Activated CD8-positive, alpha-beta T cell treated with anti-CD3 and anti-CD28 coated beads for 36 hours (primary cell): ENCODE measurements around the gene ANO1. TPM values are rescaled to one million over a fixed set of nuclear protein-coding genes. Genes with fewer than 3 reads are reported as not detected.
"Not testable (repeated sequence)": the region's sequence is repeated elsewhere in the genome, so short reads cannot be mapped to it uniquely, and the experiment has no call there.

Experiments used
- ATAC-seq: fragments of 200-7000 bp; cut with Tn5 transposase; one replicate; pipeline ENCODE4 v1.10.0; 2021; ENCODE audit warnings: mild to moderate bottlenecking, moderate library complexity
- CTCF ChIA-PET: fragments of 350-600 bp; sonication (Branson Sonifier 250); formaldehyde crosslinking; loops from one replicate; lab custom pipeline; 2021; ENCODE audit warnings: antibody characterized with exemption; lab: Charles Lee
- POLR2A ChIA-PET: fragments of 350-600 bp; sonication (Branson Sonifier 250); formaldehyde crosslinking; loops from one replicate; lab custom pipeline; 2021; ENCODE audit warnings: antibody characterized with exemption; lab: Charles Lee
- DNase-seq: peaks from one replicate; pipeline ENCODE4 v3.0.0-alpha.2; 2020
- H3K27ac Mint-ChIP-seq: one replicate; pipeline ENCODE4 v1.8.0; 2021; ENCODE audit warnings: mild to moderate bottlenecking, mixed read lengths
- H3K27me3 Mint-ChIP-seq: one replicate; pipeline ENCODE4 v1.8.0; 2021; ENCODE audit warnings: mixed read lengths
- H3K36me3 Mint-ChIP-seq: one replicate; pipeline ENCODE4 v1.8.0; 2021; ENCODE audit warnings: low read depth, mixed read lengths
- H3K4me1 Mint-ChIP-seq: one replicate; pipeline ENCODE4 v1.8.0; 2021; ENCODE audit warnings: low read depth, mixed read lengths
- H3K4me3 Mint-ChIP-seq: one replicate; pipeline ENCODE4 v1.8.0; 2021; ENCODE audit warnings: mild to moderate bottlenecking, moderate library complexity, mixed read lengths
- H3K9me3 Mint-ChIP-seq: one replicate; pipeline ENCODE4 v1.8.0; 2021; ENCODE audit warnings: mixed read lengths
- CTCF ChIP-seq: fragments of 200-600 bp; IDR thresholded peaks from one replicate; pipeline ENCODE4 v1.8.0; 2022; ENCODE audit warnings: antibody characterized with exemption, mild to moderate bottlenecking
- intact Hi-C: fragments of 100-400 bp; cut with micrococcal nuclease; formaldehyde crosslinking; loops from one replicate; pipeline ENCODE4 v1.10.0; 2022
- total RNA-seq, 2 experiments: library from RNA; stranded (reverse); gene quantifications; one replicate each; pipeline ENCODE4 v1.2.3, GENCODE V29; 2021

ANO1 gene
- total RNA-seq, 2 experiments from 2014 or later = not detected

GRCh38 chr11:70031631-70032469, 46.3 kb upstream of the ANO1 start:
- Mint-ChIP-seq H3K27ac (no peak overlapping the region), H3K27me3 (peaks cover 4% of the 10 kb centered on the region), H3K36me3 (no peaks in the 10 kb centered on the region), H3K4me1 (no peaks in the 10 kb centered on the region), H3K4me3 (no peak overlapping the region), H3K9me3 (peaks cover 2% of the 10 kb centered on the region)
- no peak for TF ChIP-seq CTCF
- POLR2A ChIA-PET = no interaction called here
- DNase-seq = no peak
- no peak for ATAC-seq
- intact Hi-C loops = no loop called here
- CTCF ChIA-PET = no interaction called here

- Mint-ChIP-seq H3K4me3 (no peak overlapping the region), H3K36me3 (no peaks in the 10 kb centered on the region), H3K4me1 (no peaks in the 10 kb centered on the region), H3K27ac (no peak overlapping the region), H3K9me3 (peaks cover 2% of the 10 kb centered on the region), H3K27me3 (peaks cover 4% of the 10 kb centered on the region)
- TF ChIP-seq CTCF = no peak
- ATAC-seq = no peak
- ChIA-PET CTCF (no interaction called here), POLR2A (no interaction called here)
- intact Hi-C loops = no loop called here
- DNase-seq = no peak
Observed at GRCh38 chr11:70032470-70032795, 45.7 kb upstream of the ANO1 start.

GRCh38 chr11:70032943-70033710, 45.0 kb upstream of the ANO1 start:
- no peaks in the 10 kb centered on the region for H3K4me1 Mint-ChIP-seq
- H3K36me3 Mint-ChIP-seq = no peaks in the 10 kb centered on the region
- TF ChIP-seq CTCF = no peak
- no peak for ATAC-seq
- H3K27me3 Mint-ChIP-seq = peaks cover 4% of the 10 kb centered on the region
- no peak overlapping the region for H3K4me3 Mint-ChIP-seq
- no peak overlapping the region for H3K27ac Mint-ChIP-seq
- POLR2A ChIA-PET = no interaction called here
- intact Hi-C loops = no loop called here
- no peak for DNase-seq
- CTCF ChIA-PET = no interaction called here
- peaks cover 3% of the 10 kb centered on the region for H3K9me3 Mint-ChIP-seq

GRCh38 chr11:70033711-70034070, 44.4 kb upstream of the ANO1 start:
- DNase-seq (no peak), ATAC-seq (no peak)
- H3K27me3 Mint-ChIP-seq = peaks cover 4% of the 10 kb centered on the region
- ChIA-PET CTCF (no interaction called here), POLR2A (no interaction called here)
- no peak for TF ChIP-seq CTCF
- H3K36me3 Mint-ChIP-seq = no peaks in the 10 kb centered on the region
- H3K27ac Mint-ChIP-seq = no peak overlapping the region
- H3K4me1 Mint-ChIP-seq = no peaks in the 10 kb centered on the region
- H3K4me3 Mint-ChIP-seq = no peak overlapping the region
- intact Hi-C loops = no loop called here
- H3K9me3 Mint-ChIP-seq = peaks cover 7% of the 10 kb centered on the region

GRCh38 chr11:70034740-70035365, 43.3 kb upstream of the ANO1 start:
- Mint-ChIP-seq H3K36me3 (no peaks in the 10 kb centered on the region), H3K9me3 (peaks cover 10% of the 10 kb centered on the region), H3K27ac (no peak overlapping the region), H3K4me3 (no peak overlapping the region), H3K27me3 (peaks cover 8% of the 10 kb centered on the region), H3K4me1 (no peaks in the 10 kb centered on the region)
- no peak for TF ChIP-seq CTCF
- ChIA-PET POLR2A (no interaction called here), CTCF (no interaction called here)
- intact Hi-C loops = no loop called here
- DNase-seq = no peak
- no peak for ATAC-seq

- H3K4me3 Mint-ChIP-seq, POLR2A ChIA-PET, intact Hi-C loops: not testable (repeated sequence)
Observed at GRCh38 chr11:70035665-70036064, 42.5 kb upstream of the ANO1 start.

More at GRCh38 chr11:70035665-70036064, 42.5 kb upstream of the ANO1 start:
- CTCF ChIA-PET, ATAC-seq, DNase-seq, H3K27me3 Mint-ChIP-seq, H3K4me1 Mint-ChIP-seq, H3K27ac Mint-ChIP-seq, H3K36me3 Mint-ChIP-seq: not testable (repeated sequence)
- peaks cover 10% of the 10 kb centered on the region for H3K9me3 Mint-ChIP-seq
